Naive thymus-derived CD8-positive, alpha-beta T cell (primary cell): ENCODE results near the gene DDX55. TPM values are rescaled to one million over a fixed set of nuclear protein-coding genes. Genes with fewer than 3 reads are reported as not detected.

ENCODE experiments used
- ATAC-seq, 2 donors: fragments of 150-1000 bp; cut with Tn5 transposase in 1 of 2; sonication (Bioruptor Pico), chemical (Tn5 transposase) in 1 of 2; 1 replicate in 1 of 2; 2 replicates in 1 of 2; pipeline ENCODE4 v1.10.0; 2021; ENCODE audit warnings: mild to moderate bottlenecking in 2 of 2, moderate library complexity in 2 of 2
- POLR2A ChIA-PET: fragments of 350-600 bp; sonication (Branson Sonifier 250); formaldehyde crosslinking; loops from one replicate; lab custom pipeline; 2021; ENCODE audit warnings: antibody characterized with exemption; lab: Charles Lee
- DNase-seq, 10 donors: peaks; one replicate each; pipeline versions ENCODE4 v3.0.0 to v3.0.0-alpha.2; 2020 to 2022
- H3K27ac Mint-ChIP-seq, 10 donors: one replicate each; pipeline ENCODE4 v1.8.0; 2020 to 2022; ENCODE audit warnings: mild to moderate bottlenecking in 10 of 10, mixed read lengths in 10 of 10, moderate library complexity in 4 of 10, inconsistent platforms in 1 of 10
- H3K27me3 Mint-ChIP-seq, 5 donors: one replicate each; pipeline ENCODE4 v1.8.0; 2021 to 2022; ENCODE audit warnings: mixed read lengths in 5 of 5
- H3K36me3 Mint-ChIP-seq, 3 donors: one replicate each; pipeline ENCODE4 v1.8.0; 2020 to 2022; ENCODE audit warnings: mixed read lengths in 3 of 3, mild to moderate bottlenecking in 2 of 3, inconsistent platforms in 1 of 3
- H3K4me1 Mint-ChIP-seq, 4 donors: one replicate each; pipeline ENCODE4 v1.8.0; 2021 to 2022; ENCODE audit warnings: mixed read lengths in 4 of 4
- H3K4me3 Mint-ChIP-seq, 10 donors: one replicate each; pipeline ENCODE4 v1.8.0; 2020 to 2022; ENCODE audit warnings: mild to moderate bottlenecking in 10 of 10, mixed read lengths in 10 of 10, moderate library complexity in 6 of 10, inconsistent platforms in 1 of 10
- H3K9me3 Mint-ChIP-seq, 9 donors: one replicate each; pipeline ENCODE4 v1.8.0; 2020 to 2022; ENCODE audit warnings: mixed read lengths in 9 of 9, mild to moderate bottlenecking in 3 of 9, inconsistent platforms in 1 of 9, moderate library complexity in 1 of 9
- polyA plus RNA-seq, 3 donors: library from polyadenylated mRNA; unstranded; fragments of 300-500 nt; fragmentation: Illumina TruSeq; gene quantifications; one replicate each; pipeline ENCODE4 v1.2.3, GENCODE V29; 2021
- total RNA-seq, 8 experiments: library from RNA in 2 of 8; stranded (reverse) in 2 of 8; gene quantifications; one replicate each; pipeline ENCODE4 v1.2.3 and lab custom pipeline; 2021 to 2026

The DDX55 gene
- total and polyA plus RNA-seq, 5 experiments from 2014 or later: 15.2 to 54.8 (median 24.1) TPM

DNA sequence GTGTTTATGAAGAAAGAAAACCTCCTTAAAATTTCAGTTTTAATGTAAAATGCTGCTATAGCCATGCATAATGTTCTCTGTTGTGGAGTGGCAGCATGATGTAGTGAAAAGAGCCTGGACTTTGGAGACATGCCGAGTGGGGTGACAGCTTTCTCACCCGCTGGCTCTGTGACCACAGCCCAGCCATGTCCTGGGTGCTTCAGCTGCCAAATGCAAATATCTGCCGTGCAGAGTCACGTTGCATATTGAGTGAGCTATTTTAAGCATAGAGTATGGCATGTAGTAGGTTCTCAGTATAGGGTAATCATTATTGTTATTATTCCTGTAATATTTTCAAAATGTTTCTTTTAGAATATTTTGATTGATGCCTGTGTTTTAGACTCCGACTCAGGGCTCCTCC is 53.5 kb downstream of the DDX55 start:
- no peak for ATAC-seq
- Mint-ChIP-seq H3K4me3 (no peak overlapping the region), H3K4me1 (peaks cover 0 to 2% (median 0%) of the 10 kb centered on the region in 4 donors), H3K27ac (peak overlapping the region in 1 of 10 donors; percentile 49), H3K9me3 (no peaks in the 10 kb centered on the region), H3K36me3 (peaks cover 0 to 79% (median 20%) of the 10 kb centered on the region in 3 donors), H3K27me3 (no peaks in the 10 kb centered on the region)
- POLR2A ChIA-PET: no interaction called here
- DNase-seq: no peak

DNA sequence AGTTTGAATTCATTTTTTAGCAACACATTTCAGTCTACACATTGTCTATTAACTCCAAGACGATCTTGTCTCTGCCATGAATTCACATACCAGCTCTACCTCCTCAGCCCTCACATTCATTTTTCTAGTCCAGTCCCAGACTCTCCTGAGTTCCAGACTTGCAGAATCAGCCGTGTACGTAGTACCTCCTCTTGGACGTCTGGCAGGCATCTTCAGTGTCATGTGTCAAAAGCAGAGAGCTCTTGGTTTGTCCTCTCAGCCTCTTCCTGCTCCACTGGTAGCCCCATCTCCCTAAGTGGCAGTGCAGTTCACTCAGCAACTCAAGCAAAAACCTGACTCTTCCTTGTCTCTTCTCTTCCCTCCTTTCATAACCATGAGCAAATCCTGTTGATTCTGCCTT is 54.5 kb downstream of the DDX55 start:
- Mint-ChIP-seq H3K9me3 (no peaks in the 10 kb centered on the region), H3K27ac (no peak overlapping the region), H3K36me3 (peaks cover 0 to 74% (median 17%) of the 10 kb centered on the region in 3 donors), H3K4me3 (no peak overlapping the region), H3K27me3 (no peaks in the 10 kb centered on the region), H3K4me1 (peaks cover 0 to 2% (median 0%) of the 10 kb centered on the region in 4 donors)
- POLR2A ChIA-PET: no interaction called here
- DNase-seq (no peak), ATAC-seq (no peak)

DNA sequence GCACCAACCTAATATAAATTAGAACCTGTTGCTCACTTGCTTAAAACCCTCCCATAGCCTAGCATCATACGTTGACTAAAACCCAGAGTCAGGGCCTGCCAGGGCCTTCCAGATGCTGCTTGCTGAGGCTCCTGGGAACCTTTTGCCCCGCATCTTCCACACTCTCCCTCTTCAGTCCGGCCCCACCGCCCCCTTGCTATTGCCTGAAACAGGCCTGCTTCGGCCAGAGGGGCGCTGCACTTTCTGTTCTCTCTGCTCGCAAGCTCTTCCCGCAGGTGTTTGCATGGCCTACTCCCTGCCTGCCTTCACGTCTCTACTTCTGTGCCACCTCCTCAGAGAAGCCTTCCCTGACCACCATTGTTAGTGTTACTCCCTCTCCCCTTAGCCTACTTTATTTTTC is 55.3 kb downstream of the DDX55 start:
- Mint-ChIP-seq H3K27me3 (no peaks in the 10 kb centered on the region), H3K9me3 (no peaks in the 10 kb centered on the region), H3K36me3 (peaks cover 0 to 66% (median 13%) of the 10 kb centered on the region in 3 donors), H3K4me3 (no peak overlapping the region), H3K4me1 (peaks cover 0 to 2% (median 0%) of the 10 kb centered on the region in 4 donors), H3K27ac (peak overlapping the region in 3 of 10 donors; percentile 11 to 82 (median 29))
- POLR2A ChIA-PET: no interaction called here
- ATAC-seq: no peak
- no peak for DNase-seq

DNA sequence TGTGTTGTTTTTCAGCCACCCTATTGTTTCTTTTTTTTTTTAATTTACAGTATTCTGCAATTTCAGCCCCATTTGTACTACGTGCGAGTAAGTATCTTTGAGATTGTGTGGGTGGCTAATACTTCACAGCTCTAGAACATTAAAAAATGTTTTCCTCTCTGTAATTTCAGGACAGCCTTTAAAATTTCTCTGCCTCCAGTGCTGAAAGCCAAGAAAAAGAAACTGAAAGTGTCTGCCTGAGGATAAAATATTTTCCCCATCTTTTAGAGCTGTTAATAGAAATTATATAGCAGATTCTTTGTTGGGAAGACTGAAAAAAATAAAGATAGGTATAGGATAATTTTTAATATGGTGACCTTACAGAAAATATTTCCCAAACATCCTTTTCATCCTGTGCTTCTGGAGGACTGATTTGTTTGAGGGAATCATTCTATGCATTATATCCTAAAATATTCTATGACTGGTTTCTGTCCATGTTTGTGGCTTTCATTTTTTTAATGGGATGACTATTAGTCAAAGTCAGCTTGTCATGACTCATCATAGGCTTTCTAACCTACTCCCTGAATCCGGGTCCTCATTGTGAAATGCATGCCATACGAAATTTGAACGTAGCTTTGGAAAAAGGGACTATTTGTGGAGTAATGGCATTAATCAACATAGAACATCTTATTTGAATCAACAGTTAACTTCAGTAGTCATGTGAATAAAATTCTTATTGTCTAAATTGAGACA is 58.3 kb downstream of the DDX55 start:
- Mint-ChIP-seq H3K9me3 (no peaks in the 10 kb centered on the region), H3K27me3 (no peaks in the 10 kb centered on the region), H3K27ac (peak overlapping the region in 3 of 10 donors; percentile 21 to 62 (median 55)), H3K36me3 (peaks cover 0 to 56% (median 12%) of the 10 kb centered on the region in 3 donors), H3K4me3 (no peak overlapping the region), H3K4me1 (no peaks in the 10 kb centered on the region)
- DNase-seq (no peak), ATAC-seq (no peak)
- POLR2A ChIA-PET: interaction anchor here (1.5 kb wide), 1 partner anchor 11 kb away, joined by 3 read pairs; no protein-coding TSS in a partner anchor

- no peaks in the 10 kb centered on the region for H3K9me3 Mint-ChIP-seq
- no peaks in the 10 kb centered on the region for H3K27me3 Mint-ChIP-seq
- peaks cover 0 to 10% (median 3%) of the 10 kb centered on the region in 3 donors for H3K36me3 Mint-ChIP-seq
- no peak overlapping the region for H3K27ac Mint-ChIP-seq
- POLR2A ChIA-PET: no interaction called here
- peaks cover 4 to 17% (median 14%) of the 10 kb centered on the region in 4 donors for H3K4me1 Mint-ChIP-seq
- H3K4me3 Mint-ChIP-seq: no peak overlapping the region
- no peak for ATAC-seq
- no peak for DNase-seq
Observed at GRCh38 chr12:123667771-123668170, 65.9 kb downstream of the DDX55 start.

Other genes with a start within 250 kb of the DDX55 start
- 10 to 100 TPM; 48.0 to 52.1 TPM for gene SBNO1, start 237.3 kb upstream of the DDX55 start, total RNA-seq
- 10 to 100 TPM; 29.8 to 36.1 (median 36.0) TPM for gene SBNO1, start 237.3 kb upstream of the DDX55 start, polyA plus RNA-seq
- 10 to 100 TPM; 23.7 to 26.5 TPM for gene KMT5A, start 218.0 kb upstream of the DDX55 start, total RNA-seq
- gene KMT5A, start 218.0 kb upstream of the DDX55 start, polyA plus RNA-seq: 1 to 10 TPM; 1.0 to 3.3 (median 1.7) TPM
- 1 to 10 TPM; 3.3 TPM for gene RILPL2, start 165.4 kb upstream of the DDX55 start, total RNA-seq
- 1 to 10 TPM; 3.2 to 4.4 (median 3.9) TPM for gene RILPL2, start 165.4 kb upstream of the DDX55 start, polyA plus RNA-seq
- 10 to 100 TPM; 46.6 to 48.8 TPM for gene SNRNP35, start 144.0 kb upstream of the DDX55 start, total RNA-seq
- gene SNRNP35, start 144.0 kb upstream of the DDX55 start, polyA plus RNA-seq: 10 to 100 TPM; 16.8 to 27.0 (median 20.4) TPM
- 1 to 10 TPM; 4.9 to 5.9 TPM for gene RILPL1, start 68.4 kb upstream of the DDX55 start, total RNA-seq
- gene RILPL1, start 68.4 kb upstream of the DDX55 start, polyA plus RNA-seq: under 1 TPM; 0.06 to 0.24 (median 0.23) TPM
- 10 to 100 TPM; 85.6 to 94.3 TPM for gene TMED2, start 17.5 kb upstream of the DDX55 start, total RNA-seq
- 100 to 1,000 TPM; 212 to 349 (median 259) TPM for gene TMED2, start 17.5 kb upstream of the DDX55 start, polyA plus RNA-seq
- gene EIF2B1, start 31.6 kb downstream of the DDX55 start, total RNA-seq: 10 to 100 TPM; 54.3 to 57.3 TPM
- gene EIF2B1, start 31.6 kb downstream of the DDX55 start, polyA plus RNA-seq: 10 to 100 TPM; 59.9 to 64.5 (median 62.6) TPM
- gene GTF2H3, start 31.7 kb downstream of the DDX55 start, total RNA-seq: 10 to 100 TPM; 27.5 to 34.6 TPM
- 10 to 100 TPM; 36.6 to 39.9 (median 38.8) TPM for gene GTF2H3, start 31.7 kb downstream of the DDX55 start, polyA plus RNA-seq
- 1 to 10 TPM; 6.3 to 7.8 TPM for gene TCTN2, start 69.0 kb downstream of the DDX55 start, total RNA-seq
- 1 to 10 TPM; 1.0 to 1.8 (median 1.6) TPM for gene TCTN2, start 69.0 kb downstream of the DDX55 start, polyA plus RNA-seq
- gene ATP6V0A2, start 110.3 kb downstream of the DDX55 start, total RNA-seq: 10 to 100 TPM; 46.6 to 52.3 TPM
- 10 to 100 TPM; 13.2 to 19.4 (median 18.2) TPM for gene ATP6V0A2, start 110.3 kb downstream of the DDX55 start, polyA plus RNA-seq
- gene DNAH10, start 160.2 kb downstream of the DDX55 start, total RNA-seq: under 1 TPM; 0.30 to 0.65 TPM
- gene DNAH10, start 160.2 kb downstream of the DDX55 start, polyA plus RNA-seq: under 1 TPM in 1 of 3 donors, not detected in 2; 0.25 TPM